GM18526 (cell line): ENCODE data around the gene SRPRA.

Experiments used
- POLR2A ChIP-seq: IDR thresholded peaks from 3 replicates; pipeline ENCODE4 v1.6.1; 2011; ENCODE audit not compliant: insufficient read length; ENCODE audit errors: extremely low read depth

The SRPRA gene

GRCh38 chr11:126217491-126217890 is 51.2 kb downstream of the SRPRA start:
- no peak for TF ChIP-seq POLR2A

GRCh38 chr11:126216526-126217305 is 52.0 kb downstream of the SRPRA start:
- TF ChIP-seq POLR2A = no peak

GRCh38 chr11:126214841-126215240 is 53.9 kb downstream of the SRPRA start:
- TF ChIP-seq POLR2A = no peak

GRCh38 chr11:126214441-126214840 is 54.3 kb downstream of the SRPRA start:
- no peak for TF ChIP-seq POLR2A
